Measurements from ENCODE around the gene CADM2.

CADM2 gene

DNA sequence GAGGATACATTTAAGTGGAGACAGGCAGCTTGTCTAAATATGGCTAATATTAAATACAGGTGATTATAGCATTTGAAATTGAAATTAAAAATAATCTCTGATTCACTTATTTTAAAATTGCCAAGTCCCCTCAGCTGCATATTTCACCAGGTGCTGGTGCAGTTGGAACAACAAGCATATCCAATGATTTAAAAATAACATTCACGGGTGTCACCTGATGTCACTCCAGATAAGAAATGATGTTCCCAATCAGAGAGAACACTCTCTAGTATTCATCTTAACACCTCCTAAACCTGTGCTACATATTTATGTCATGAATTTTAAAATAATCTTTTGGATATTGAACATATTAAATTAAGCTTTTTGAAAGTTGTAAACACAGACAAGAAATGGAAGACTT lies 249.9 kb downstream of the CADM2 start:
- no peak for DNase-seq

DNA sequence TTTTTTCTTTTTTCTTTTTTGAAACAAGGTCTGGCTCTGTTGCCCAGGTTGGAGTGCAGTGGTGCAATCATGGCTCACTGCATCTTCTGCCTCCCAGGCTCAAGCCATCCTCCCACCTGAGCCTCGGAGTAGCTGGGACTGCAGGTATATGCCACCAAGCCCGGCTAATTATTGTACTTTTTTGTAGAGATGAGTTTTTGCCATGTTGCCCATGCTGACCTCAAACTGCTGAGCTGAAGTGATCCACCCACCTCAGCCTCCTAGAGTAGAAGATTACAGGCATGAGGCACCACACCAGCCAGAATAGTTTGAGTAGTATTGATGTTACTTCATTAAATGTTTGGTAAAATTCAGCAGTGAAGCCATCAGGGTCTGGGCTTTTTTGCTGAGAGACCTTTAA lies 251.8 kb downstream of the CADM2 start:
- DNase-seq: no peak

DNA sequence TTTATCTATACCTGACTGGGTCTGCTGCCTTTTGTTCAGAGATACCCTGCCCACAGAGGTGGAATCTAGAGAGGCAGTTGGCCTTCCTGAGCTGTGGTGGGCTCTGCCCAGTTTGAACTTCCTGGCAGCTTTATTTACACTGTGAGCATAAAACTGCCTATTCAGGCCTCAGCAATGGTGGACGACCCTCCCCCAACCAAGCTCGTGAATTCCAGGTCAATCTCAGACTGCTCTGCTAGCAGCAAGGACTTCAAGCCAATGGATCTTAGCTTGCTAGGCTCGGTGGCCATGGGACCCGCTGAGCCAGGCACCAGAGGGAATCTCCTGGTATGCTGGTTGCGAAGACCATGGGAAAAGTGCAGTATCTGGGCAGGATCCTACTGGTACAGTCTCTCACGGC lies 270.2 kb downstream of the CADM2 start:
- no peak for DNase-seq

DNA sequence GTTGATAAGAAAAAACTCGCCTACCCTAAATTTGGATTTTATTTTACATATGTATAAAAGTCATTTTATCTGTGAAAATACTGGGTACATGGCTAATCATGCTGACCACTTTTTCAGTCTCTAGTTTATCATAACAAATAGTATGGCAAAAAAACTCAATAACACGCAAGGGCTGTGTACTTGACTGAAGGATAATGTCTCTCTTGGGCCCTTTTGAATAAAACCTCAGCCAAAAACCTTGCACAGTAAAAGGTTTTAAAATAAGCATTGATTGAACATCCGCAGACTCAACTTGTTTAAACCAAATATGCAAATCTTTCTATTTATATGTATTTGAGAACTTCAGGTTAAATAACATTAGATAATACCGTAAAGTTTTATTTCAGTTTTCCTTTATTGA lies 285.3 kb downstream of the CADM2 start:
- no peak for DNase-seq

DNA sequence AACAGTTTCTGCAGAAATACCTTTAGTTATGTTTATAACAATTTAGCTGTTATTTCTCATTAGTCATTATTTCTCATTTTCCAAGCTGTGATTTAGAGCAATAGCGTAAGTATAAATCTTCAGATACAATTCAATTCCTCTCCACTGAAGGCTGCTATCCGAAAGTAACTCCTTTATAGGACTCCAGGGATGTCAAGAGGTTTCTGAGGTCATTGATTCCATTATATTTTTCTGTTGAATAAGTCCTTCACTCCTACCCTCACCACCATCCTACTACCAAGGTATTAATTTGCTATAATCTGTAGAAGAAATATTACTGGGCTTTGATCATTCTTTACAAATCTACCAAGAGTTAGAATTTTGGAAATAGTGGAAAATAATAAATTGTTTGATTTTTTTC lies 285.7 kb downstream of the CADM2 start:
- DNase-seq: no peak

DNA sequence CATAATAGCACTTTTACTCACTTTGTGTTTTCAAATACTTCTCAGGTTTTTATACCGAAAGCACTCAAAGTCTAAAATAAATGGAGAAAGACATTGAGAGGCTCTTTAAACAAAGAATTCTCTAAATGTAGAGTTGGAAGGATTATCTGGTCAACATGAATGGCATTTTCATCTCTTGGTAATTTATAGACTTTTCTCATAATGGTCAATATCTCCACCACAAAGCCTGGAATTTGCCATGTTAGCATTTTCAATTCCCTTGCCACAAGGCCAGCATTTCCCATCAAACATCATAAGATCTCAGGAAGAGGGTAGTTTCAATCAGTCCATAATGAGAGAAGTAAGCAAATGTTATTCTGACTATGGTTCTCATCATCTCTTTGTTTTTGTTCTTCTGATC lies 293.0 kb downstream of the CADM2 start:
- DNase-seq: no peak

DNA sequence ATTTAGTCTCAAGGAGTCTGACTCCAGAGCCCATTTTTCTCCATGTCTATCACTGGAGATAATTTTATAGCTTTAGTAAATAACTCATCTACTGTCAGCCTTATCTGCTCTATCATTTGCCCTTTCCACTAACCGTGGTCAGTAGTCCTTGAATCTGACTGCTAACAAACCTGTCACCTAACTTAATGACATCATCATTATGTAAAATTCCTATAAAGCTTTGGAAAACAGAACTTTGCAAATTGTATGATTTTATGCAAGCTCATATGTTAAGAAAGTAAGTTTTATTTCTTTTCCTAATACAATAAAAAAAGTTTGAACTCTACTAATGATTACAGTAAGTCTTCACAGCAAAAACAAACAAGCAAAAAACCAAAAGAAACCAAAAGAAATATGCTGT lies 293.9 kb downstream of the CADM2 start:
- no peak for DNase-seq

DNA sequence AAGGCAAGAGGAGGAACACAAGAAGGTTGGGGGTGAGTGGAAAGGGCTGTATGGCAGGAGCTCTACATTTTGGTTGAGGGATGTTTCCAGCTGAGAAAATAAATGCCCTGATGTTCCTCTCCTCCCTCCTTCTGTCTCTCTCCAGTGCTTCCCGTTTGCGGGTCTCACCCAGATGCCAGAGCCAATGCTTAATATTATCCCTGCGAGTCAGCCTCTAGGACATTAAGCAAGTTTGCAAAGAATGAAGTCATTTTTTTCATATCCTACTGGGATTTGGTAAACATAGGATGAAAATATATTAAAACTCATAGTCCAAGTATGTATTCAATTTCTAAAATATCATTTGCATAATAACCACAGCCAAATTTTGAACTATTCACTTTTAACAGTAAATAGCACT lies 295.9 kb downstream of the CADM2 start:
- DNase-seq: no peak

DNA sequence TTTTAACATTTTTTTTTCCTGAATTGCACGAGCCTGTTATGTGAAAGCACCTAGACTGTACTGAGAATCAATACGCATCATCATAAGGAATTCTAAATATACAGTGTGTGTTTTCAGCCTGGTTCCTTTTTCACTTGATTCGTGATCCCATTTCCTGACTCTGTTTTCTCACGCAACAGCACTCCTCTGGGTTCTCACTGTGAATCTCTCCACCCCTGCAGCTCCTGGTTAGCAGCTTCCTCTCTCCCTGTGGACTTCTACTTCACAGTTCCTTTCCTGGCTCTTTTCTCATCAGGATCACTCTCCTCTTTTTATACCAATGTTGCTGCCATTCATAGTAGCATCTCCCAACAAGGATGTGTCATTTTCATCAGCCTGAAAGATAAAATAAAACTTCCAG lies 297.2 kb downstream of the CADM2 start:
- no peak for DNase-seq

DNA sequence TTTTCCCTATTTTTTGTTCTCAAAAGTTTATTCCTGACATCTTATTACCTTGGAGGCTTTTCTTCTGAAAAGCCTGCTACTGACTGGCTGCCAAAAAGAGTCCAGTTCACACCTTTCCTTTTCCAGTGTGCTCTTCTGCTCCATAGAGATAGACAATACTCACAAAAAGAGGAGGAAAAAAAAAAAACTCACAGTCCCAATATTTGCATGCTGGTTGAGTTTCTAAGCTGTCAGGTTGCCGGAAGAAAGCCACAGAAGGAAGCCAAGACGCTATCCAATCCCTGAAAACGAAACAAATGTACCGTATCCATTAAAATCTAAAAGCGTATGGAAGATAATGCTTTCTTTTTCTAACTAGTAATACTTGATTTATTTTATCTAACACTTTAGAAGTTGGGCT lies 299.5 kb downstream of the CADM2 start:
- DNase-seq: no peak

DNA sequence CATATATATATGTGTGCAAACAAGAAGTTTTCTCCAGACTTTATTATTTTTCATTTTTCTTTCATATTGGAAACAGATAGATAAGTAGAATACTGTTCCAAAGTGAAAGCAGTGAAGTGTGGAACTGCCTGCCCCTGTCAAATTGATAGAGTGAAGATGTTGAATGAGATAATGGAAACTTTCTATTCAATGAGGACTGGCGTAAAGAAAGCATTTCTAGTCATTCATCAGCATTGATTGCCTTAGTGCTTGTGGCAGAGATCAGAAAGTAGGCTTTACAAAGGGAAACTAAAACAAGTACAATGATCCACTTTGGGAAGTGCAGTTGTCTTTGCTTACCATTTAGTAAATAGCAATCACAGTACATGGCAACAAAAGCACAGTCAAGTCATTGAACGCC lies 300.0 kb downstream of the CADM2 start:
- no peak for DNase-seq

DNA sequence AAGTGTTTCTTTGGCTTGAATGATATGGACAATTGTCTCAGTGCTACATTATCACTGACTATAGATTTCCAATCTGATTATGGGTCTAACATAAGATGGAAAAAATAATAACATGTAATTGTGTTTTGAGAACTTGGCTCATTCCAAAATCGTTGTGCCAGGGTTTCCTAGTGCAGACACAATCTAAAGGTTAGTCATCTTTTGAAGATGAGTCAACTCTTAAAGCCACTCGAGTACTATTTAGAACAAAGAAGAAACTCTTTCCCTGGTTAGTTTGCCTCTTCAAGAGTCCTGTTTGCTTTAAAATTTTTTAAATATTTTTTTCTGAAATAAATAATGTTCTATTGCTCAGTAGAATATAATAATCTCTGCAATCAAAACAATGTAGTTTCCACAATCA lies 301.0 kb downstream of the CADM2 start:
- DNase-seq: peak; percentile 33

DNA sequence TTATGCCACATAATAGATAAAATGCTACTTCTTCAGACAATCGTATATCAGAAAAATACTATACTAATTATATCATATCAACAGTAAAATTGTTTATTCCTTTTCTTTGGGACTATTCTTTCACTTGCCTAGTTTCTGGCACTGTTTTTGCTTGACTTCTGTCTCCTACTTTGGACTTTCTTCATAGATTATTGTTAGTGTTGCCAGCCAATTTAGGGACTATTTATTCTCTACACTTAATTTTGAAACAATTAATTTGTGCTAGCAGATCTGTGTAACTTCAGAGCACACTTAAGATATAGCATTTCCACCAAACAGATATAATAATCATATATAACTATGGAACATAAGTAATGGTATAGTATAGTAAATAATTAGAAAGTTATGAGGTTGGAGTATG lies 305.6 kb downstream of the CADM2 start:
- DNase-seq: no peak

DNA sequence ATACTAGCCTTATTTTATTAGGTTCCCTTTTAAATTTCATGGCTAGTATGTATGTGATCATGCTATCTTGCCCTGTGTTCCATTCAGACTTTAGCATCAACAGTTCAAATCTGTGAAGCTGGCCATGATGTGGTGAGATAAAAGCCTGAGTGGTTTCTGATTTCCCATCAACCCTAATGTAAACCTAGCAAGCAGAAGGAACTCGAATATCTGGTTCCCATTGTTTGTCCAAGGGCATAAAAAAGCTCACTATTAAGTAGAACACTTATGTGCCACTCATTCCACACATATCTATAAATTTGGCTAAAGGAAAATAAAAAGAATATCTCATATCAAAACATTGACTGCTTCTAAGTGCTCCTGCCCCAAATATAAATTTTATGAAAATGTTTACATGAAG lies 311.7 kb downstream of the CADM2 start:
- peak; percentile 67 for DNase-seq

DNA sequence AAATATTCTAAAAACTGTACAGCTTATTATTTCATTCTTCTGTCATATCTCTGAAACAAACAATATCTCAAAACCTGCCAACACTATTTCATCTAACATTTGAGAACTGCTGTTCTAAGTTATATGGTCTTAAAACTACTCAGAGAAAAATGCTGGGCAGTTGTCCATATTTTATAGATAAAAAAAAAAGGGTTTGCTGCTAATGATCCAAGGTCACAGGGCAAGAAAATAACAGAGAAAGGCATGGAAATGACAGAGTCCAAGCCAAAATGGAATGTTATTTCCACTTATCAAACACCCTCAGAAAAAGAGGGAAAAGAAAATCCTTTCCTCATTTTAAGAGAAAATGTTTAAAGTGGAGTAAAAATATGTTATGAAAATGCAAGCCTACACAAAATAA lies 313.1 kb downstream of the CADM2 start:
- no peak for DNase-seq

DNA sequence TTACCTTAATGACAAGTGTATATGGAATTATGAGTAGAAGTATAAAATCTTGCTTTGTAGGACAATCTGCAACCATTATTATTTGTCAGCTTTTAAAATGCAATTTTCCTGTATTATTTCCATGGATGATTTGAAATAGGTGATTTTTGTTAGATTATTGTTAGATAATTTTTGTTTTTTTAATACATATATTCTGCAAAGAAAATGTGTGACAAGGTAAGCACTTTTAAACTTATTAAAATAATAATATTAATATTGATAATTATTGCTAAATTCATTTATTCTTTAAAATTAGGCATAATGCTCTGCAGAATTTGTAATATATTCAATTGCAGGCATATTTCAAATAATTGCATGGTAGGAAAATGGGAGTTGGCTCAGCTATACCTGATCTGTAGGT lies 329.5 kb downstream of the CADM2 start:
- no peak for DNase-seq

DNA sequence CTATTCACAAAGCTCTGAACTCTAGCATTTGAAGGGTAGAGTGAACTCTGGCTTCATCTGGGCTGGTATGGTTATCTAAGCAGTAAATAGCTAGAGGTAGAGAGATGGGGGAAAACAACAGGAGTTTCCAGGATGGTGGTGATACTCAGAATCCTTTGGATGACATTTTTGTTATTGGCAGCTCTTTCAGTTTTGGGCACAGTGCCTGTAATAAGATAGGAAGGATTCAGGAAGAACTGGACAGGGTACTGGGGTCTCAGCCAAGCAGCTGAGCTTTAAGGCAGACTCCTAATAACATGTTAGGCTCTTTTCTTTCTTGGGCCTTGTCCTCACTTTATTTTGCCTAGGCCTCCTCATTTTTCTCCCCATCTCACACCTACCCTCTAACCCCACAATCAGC lies 338.5 kb downstream of the CADM2 start:
- DNase-seq: no peak

DNA sequence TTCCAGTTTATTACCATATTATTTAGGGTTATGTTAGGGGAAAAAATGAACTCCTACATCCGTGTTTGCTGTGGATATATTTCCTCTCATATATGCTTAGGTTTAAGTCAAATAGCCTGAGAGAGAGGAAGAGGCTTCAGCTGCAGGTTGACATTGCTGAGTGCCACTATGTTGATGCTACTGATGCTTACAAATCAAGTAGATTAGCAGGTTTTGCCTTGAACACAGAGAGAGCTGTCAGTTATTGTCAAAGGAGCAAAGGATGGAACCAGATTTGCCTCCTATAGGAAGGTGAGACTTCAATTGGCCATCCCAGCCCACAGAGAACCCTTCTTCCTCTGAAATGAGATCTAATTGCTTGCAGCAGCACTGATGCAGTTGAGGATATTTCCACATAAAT lies 339.2 kb downstream of the CADM2 start:
- no peak for DNase-seq

DNA sequence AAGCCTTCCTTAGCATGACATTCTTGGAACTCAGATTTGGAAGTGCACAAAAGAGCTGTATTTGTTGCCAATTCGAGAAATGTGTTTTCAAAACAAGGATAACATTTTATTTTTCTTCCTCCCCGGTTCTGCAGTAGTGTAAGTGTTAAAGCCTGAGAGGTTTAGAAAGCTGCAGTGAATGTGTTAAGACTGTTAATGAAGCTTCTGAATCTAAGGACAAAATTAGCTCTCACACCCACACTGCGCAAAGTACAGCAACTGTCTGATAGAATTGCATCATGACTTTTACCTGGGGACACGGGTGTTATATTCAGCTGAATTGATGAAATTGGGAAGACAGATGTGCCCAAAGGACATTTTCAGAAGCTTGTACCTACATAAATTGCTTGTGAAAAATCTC lies 344.4 kb downstream of the CADM2 start:
- no peak for DNase-seq

DNA sequence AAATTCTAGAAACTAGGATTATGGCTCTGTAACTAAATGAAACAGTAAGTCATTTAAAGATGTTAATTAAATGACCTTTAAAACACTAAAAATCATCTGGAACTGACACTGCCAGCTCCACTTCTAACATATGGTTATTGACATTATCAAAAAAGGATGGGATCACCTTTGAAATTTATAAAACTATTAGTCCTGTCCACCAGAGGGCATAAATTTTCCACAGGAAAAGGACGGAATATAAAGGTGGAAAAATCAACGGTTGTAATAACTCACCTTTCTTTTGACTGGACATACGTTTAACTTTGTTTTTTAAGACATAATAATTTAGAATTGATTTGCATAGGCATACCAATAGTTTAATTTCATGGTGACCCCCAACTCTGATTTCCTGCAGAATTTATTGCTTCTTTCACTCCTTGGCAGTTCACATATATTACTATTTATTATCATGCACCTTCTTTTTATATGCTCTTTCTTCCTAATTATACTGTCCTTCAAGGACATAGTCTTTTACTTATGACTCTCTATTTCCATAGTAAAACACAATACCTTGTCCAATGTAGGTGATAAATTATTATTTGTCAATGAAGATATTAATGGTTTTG lies 345.7 kb downstream of the CADM2 start:
- peak; percentile 28 for DNase-seq

DNA sequence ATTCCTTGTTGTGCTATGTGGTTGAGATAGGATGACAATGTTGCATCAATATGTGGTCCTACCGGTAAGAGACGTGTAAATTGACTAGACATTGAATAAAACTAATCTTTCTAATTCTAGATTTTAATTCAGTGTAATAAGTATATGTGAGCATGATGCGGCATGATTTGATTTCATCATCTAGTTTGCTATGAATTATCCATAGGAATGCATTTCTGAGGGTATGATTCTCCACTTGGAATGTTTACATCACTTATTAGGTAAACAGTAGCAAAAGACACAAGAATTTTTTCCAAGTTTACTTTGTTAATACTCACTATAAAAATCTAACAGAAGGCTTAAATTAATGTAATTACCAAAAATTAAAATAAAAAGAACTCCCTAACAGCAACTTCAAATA lies 353.5 kb downstream of the CADM2 start:
- DNase-seq: no peak

DNA sequence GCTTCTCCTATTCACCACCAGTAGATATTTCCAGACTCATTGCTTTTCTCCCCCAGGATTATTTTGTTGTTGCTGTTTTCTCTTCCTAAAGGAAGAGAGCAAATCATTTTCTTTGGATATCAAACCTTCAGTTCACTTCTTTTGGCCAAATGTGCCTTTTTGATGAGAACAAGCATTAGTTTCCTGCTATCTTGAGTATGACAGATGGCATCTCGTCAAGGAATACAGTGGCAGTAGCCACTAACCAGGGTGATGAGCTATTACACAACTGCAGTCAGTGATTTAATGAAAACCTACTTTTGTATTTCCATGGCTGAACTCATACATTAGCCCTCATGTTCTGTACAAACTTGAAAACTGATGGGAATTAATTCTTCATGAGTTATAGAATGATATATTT lies 354.6 kb downstream of the CADM2 start:
- DNase-seq: no peak

DNA sequence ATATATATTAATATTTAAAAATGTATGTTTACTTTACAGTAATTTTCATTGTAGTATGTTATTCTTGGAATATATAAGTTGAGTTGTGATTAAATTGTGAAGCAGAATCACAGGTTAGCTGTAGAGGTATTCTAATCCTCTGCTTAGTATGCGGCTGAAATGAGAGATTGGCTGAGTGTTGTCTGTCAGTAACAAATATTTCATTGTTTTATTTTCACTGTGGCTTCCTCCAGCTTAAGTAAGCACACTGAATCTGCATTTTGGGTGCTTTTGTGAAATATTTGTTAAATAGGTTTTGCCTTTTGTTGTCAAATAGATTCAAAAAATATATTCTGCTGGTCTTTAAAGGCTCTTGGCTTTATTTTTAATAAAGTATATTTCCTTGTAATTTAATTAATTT lies 357.5 kb downstream of the CADM2 start:
- DNase-seq: no peak

DNA sequence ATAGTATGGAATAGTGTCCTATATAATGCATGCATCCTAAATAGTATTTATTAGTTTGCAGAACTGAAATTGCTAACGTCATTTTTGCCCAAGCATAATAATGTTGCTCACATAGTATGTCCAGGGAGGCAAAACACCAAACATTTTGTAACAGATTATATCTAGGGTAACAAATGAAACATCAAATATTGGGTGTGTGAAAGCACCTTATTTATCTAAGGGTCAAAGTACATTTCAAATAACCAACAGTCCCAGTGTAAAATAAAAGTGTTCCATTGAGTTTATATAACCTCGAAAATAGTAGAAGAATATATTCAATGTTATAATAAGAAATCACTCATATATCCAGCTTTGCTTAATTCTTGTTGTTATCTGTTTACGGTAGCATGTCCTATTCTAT lies 363.1 kb downstream of the CADM2 start:
- no peak for DNase-seq

DNA sequence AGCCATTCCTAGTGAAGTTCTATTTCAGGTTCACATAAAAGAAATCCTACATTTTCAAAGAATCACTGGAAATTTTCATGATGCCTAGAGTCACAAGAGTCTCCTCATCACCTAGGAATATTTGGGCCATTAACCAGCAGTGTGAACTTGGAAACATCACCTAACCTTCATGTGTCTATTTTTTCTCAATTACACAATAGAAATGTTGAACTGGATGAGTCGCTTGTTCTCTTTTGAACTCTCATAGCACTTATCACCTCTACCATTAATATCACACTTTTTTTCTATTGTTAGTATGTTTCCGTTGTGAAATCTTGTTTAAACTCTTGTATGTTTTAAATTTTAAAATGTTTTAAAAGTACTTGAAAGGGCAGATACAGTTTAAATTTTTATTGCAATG lies 371.3 kb downstream of the CADM2 start:
- DNase-seq: peak; percentile 0

DNA sequence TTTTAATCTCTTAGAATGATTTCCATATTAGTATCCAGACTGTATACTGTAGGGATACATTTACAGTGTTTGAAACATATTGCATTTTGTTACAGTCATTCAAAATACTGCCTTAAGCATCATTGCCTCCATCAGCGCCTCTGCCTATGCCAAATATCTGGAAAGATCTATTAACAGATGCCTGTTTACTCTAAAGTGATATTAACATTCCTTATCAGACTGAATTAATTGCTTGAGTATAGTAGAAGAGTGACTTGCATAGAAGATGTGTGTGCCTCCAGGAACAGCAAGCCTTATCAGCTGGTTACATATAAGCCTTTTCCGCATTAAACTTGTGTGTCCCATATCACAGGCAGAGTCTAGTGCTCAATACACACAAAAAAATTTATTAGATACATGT lies 379.1 kb downstream of the CADM2 start:
- no peak for DNase-seq

Measured in DMS53 (cell line).